Activated CD8-positive, alpha-beta memory T cell treated with anti-CD3 and anti-CD28 coated beads, Interleukin-2, amount 50 U/mL, for 1 hour (primary cell): ENCODE data around the gene PRKAR1B.
"Not testable (repeated sequence)": the region's sequence is repeated elsewhere in the genome, so short reads cannot be mapped to it uniquely, and the experiment has no call there.

Experiments used
- DNase-seq: peaks from one replicate; pipeline ENCODE4 v3.0.0-alpha.2; 2020; ENCODE audit errors: extremely low read depth

The PRKAR1B gene

GRCh38 chr7:556837-557557 is 170.1 kb downstream of the PRKAR1B start:
- no peak for DNase-seq

DNA sequence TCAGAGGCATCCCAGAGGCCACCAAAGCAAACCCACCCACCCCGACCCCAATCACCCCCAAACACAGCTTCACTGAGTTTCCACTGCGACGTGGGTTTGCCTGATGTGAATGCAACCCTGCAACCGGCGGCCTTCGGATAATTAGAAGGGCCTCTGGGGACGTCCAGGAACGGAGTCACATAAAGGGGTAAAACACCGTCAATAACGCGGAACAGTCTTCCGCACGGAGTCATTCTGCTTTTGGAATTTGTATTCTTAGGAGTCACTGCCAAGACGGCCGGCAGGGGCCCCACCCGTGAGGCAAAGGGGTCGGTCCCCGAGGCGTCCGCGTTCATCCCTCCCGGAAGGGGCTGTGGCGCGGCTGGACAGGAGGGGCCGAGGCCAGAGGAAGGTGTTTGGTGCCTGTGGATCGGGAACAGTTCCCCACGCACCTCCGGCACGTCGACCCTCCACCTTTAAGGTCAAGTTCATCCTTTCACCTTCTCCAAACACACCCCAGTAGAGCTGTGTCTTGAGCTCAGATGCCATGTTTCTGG is 170.7 kb downstream of the PRKAR1B start:
- no peak for DNase-seq

- DNase-seq: no peak
These were observed 171.4 kb downstream of the PRKAR1B start for GRCh38 chr7:555551-556160.

GRCh38 chr7:553636-554111 is 173.4 kb downstream of the PRKAR1B start:
- DNase-seq: no peak

DNA sequence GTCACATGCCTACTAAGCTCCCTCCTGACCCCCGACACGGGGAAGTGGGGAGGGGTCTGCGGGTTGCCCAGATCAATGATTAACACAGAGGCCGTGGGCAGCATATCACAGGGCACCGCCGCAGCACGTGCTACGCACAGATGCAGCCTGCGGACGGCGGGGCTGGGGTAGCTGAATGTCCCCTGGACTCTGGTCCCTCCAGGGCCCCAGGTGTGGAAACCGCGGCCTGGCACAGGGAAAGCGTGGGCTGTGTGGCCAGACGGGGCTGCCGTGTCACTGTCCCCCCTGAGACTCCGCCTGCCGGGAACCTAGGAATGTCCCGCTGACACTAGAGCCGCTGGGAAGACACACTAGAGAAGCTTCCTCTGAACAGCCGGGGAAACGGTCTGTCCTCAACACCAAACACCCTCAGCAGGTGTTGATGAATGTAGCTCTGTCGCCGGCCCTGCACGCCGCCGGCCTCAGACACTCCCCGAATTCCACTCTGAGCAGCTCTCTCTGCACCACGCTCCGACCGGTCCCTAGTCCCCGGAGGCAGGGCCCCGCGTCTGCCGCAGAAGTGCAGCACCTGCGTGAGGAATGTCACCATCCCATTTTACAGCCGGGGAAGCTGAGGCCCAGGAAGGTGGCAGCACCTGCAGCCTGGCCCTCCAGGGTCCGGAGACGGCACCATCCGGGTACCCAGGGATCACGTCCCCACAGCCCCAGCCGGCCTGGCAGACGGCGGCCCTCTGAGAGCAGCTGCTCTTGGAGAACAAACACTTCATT is 174.0 kb downstream of the PRKAR1B start:
- DNase-seq: no peak

DNA sequence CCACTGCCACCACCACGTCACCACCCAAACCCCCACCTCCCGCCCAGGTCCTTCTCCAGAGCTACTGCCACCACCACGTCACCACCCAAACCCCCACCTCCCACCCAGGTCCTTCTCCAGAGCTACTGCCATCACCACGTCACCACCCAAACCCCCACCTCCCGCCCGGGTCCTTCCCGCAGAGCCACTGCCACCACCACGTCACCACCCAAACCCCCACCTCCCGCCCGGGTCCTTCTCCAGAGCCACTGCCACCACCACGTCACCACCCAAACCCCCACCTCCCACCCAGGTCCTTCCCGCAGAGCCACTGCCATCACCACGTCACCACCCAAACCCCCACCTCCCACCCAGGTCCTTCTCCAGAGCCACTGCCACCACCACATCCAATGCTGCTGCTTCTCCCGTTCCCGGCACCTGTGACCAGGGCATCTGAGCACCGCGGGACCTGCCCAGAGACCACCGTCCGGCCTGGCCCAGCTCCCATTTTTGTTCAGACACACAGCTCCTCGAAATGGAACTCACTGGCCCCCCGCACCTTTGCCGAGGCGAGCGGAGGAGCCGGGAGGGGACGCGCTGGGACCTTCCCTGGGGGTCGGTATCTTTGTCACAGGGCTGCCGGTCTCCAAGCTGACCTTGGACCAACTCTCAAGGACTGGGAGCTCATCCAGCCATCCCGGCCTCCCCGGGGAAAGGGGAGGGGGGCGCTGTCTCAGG is 174.8 kb downstream of the PRKAR1B start:
- not testable (repeated sequence) for DNase-seq

DNA sequence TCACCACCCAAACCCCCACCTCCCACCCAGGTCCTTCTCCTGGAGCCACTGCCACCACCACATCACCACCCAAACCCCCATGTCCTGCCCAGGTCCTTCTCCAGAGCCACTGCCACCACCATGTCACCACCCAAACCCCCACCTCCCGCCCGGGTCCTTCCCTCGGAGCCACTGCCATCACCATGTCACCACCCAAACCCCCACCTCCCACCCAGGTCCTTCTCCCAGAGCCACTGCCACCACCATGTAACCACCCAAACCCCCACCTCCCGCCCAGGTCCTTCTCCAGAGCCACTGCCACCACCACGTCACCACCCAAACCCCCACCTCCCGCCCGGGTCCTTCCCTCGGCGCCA is 175.5 kb downstream of the PRKAR1B start:
- DNase-seq: not testable (repeated sequence)

GRCh38 chr7:550881-551614 is 176.0 kb downstream of the PRKAR1B start:
- DNase-seq: no peak

DNA sequence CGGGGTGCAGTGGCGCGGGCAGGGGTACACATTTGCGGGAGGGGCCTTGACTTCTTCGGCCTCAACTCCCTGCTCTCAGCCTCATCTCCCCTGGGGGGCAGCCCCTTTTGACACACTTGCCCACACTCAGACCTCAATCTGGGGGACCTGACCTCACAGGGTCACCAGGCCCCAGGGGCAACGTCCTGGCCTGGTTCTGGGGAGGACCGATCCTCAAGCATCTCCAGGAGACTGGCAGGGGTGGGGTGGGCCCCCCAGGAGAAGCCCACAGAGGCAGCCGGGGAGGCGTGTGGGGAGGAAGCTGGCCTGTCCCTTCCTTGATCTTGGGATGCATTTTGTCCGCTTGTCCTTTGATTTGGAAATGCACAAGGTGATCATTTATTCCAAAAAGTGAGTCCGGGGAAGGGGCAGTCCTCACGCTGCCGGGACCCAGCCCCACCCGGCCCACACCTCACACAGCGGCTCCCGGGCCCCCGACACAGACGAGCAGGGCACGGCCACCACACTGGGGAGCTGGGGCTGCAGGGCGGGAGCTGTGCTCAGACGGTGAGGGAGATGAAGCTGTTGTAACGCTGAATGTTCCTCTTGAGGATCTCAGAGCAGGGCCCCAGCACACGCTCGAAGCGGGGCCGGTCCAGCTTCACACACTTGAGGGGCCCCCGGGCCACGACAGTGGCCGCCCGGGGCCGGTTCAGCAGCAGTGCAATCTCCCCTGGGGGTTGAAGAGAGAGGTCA is 177.0 kb downstream of the PRKAR1B start:
- no peak for DNase-seq

- no peak for DNase-seq
These were observed 177.8 kb downstream of the PRKAR1B start for GRCh38 chr7:549066-549890.

DNA sequence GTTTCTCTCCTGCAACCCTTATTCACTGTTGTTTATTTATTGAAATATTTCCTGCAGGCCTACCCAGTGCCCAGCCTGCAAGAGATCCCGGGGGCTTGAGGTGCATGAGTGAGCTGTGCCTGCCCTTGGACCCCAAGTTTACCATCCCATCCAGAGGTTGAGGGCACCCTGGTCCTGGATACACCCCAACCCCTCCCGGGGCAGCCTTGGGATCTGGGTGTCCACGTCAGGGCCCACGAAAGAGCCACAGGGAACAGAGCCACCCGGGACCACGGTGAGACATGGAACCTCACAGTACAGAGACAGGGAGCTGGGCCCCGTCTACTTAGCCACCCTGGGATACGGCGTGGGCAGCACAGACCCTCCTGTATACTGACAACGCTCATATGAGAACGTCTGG is 178.7 kb downstream of the PRKAR1B start:
- no peak for DNase-seq

DNA sequence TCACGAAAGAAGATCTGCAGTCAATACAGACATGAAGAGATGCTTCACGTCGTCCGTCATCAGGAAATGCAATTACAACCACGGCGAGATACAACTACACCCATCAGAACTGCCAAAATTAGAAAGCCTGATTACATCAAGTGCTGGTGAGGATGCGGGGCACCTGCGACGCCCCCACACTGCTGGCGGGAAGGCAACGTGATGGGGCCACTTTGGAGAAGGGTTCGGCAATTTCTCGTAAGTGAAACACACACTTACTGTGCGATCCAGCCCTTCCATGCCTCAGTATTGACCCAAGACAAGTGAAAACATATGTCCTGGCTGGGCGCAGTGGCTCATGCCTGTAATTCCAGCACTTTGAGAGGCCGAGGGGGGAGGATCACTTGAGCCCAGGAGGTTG is 181.6 kb downstream of the PRKAR1B start:
- no peak for DNase-seq

DNA sequence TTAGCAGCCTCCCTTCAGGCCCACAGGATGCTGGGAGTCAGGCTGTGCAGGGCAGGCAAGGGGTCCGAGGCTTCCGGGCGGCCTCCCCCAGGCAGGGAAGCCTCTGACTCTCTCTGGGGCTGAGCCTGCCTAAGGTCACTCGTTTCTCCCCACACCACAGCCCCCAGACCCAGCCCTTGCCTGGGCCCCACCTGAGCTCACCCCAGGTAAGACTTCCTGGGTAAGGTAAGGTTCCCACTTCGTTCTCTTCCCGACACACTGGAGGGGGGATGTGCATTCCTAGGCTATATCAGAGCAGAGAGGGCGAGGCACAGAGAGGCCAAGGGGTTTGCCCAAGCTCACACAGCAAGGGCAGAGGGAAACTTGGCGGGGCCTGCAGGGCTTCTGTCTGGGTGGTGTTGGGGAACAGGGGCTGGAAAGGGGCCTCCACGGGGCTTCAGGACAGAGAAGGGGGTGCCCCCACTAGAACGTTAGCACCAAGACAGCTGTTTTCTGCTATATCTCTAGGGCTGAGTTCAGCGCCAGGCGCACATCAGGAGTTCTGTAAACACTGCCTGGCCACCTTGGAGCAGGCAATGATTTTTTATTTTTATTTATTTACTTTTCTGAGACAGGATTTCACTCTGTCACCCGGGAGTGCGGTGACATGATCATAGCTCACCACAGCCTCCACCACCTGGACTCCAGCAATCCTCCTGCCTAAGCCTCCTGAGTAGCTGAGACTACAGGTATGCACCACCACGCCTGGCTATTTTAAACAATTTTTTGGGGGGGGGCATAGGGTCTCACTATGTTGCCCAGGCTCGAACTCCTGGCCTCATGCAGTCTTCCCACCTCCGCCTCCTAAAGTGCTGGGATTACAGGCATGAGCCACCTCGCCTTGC is 182.5 kb downstream of the PRKAR1B start:
- no peak for DNase-seq

- no peak for DNase-seq
These were observed 183.4 kb downstream of the PRKAR1B start for GRCh38 chr7:543501-544337.

GRCh38 chr7:542713-543500 is 184.2 kb downstream of the PRKAR1B start:
- no peak for DNase-seq

GRCh38 chr7:542131-542712 is 184.9 kb downstream of the PRKAR1B start:
- DNase-seq: no peak
